Lung (tissue), 12 donors: ENCODE results near the gene RFX8. TPM values are rescaled to one million over a fixed set of nuclear protein-coding genes. Genes with fewer than 3 reads are reported as not detected.

Experiments used
- ATAC-seq: fragments of 200-7000 bp; cut with Tn5 transposase; one replicate; pipeline ENCODE4 v1.9.1; 2020; ENCODE audit warnings: moderate number of reproducible peaks; ENCODE audit not compliant: insufficient read depth, low FRiP score
- DNase-seq, 3 donors: peaks; one replicate each; pipeline ENCODE4 v3.0.0-alpha.2; 2013 to 2017
- H3K27ac ChIP-seq, 2 donors: one replicate each; pipeline ENCODE4 v1.5.1; 2013; ENCODE audit warnings: mild to moderate bottlenecking in 2 of 2, moderate library complexity in 2 of 2, control low read depth in 1 of 2, inconsistent platforms in 1 of 2, low read depth in 1 of 2, low read length in 1 of 2
- H3K27me3 ChIP-seq, 3 donors: one replicate each; pipeline ENCODE4 v1.5.1; 2013; ENCODE audit warnings: low read length in 2 of 3; ENCODE audit not compliant: control insufficient read depth in 3 of 3, insufficient read depth in 3 of 3
- H3K36me3 ChIP-seq, 4 donors: one replicate each; pipeline ENCODE4 v1.5.1; 2013; ENCODE audit warnings: low read length in 4 of 4, mild to moderate bottlenecking in 1 of 4, moderate library complexity in 1 of 4; ENCODE audit not compliant: control insufficient read depth in 4 of 4, insufficient read depth in 4 of 4
- H3K4me1 ChIP-seq, 5 donors: one replicate each; pipeline ENCODE4 v1.5.1; 2013; ENCODE audit warnings: low read length in 5 of 5, mild to moderate bottlenecking in 2 of 5, moderate library complexity in 1 of 5; ENCODE audit not compliant: control insufficient read depth in 5 of 5, insufficient read depth in 5 of 5
- H3K4me3 ChIP-seq: one replicate; pipeline ENCODE4 v1.5.1; 2013; ENCODE audit warnings: mild to moderate bottlenecking, control low read depth, moderate library complexity
- H3K9ac ChIP-seq, 2 donors: one replicate each; pipeline ENCODE4 v1.5.1; 2013; ENCODE audit warnings: low read length in 2 of 2, control low read depth in 1 of 2; ENCODE audit not compliant: insufficient read depth in 1 of 2
- H3K9me3 ChIP-seq, 4 donors: one replicate each; pipeline ENCODE4 v1.5.1; 2013; ENCODE audit warnings: low read length in 3 of 4, mild to moderate bottlenecking in 1 of 4, moderate library complexity in 1 of 4; ENCODE audit not compliant: control insufficient read depth in 4 of 4, insufficient read depth in 3 of 4
- CTCF ChIP-seq: IDR thresholded peaks from 2 replicates; pipeline ENCODE4 v1.5.1; 2012; ENCODE audit warnings: mild to moderate bottlenecking; ENCODE audit errors: control extremely low read depth, extremely low read depth
- WGBS, 2 donors: extraction: QIAGEN DNeasy Blood & Tissue Kit; methylation state at CpG; one replicate each; pipeline ENCODE4 v1.1.7; 2013; 5-methylcytosine and 5-hydroxymethylcytosine counted together
- polyA plus RNA-seq, 2 donors: library from polyadenylated mRNA; stranded (reverse); fragments of 200-250 nt; gene quantifications; one replicate each; pipeline ENCODE4 v1.2.1, GENCODE V29; 2013
- total RNA-seq, 2 donors: library from RNA; depleted of rRNA in 1 of 2; stranded (reverse); fragments of >200 nt in 1 of 2; gene quantifications; one replicate each; pipeline ENCODE4 v1.2.1, GENCODE V29; 2014 to 2021
- donor health status: control.
- donor health status: control.
- donor health status: Bipolar disorder and iron deficiency.
- donor health status: healthy.
- donor health status: DM: yes; HTN: yes; CAD: no.

The RFX8 gene
- total and polyA plus RNA-seq, 4 donors, result 0.11 to 0.88 (median 0.36) TPM

- H3K4me1 ChIP-seq, result peaks cover 3 to 29% (median 9%) of the 10 kb centered on the region in 5 donors
- 46 to 55% methylated on average over 16 of the region's 16 CpGs for WGBS, 2 donors
- H3K36me3 ChIP-seq, result no peaks in the 10 kb centered on the region
- ATAC-seq, result no peak
- no peak overlapping the region for H3K27ac ChIP-seq
- peaks cover 0 to 5% (median under 1%) of the 10 kb centered on the region in 4 donors for H3K9me3 ChIP-seq
- H3K27me3 ChIP-seq, result no peaks in the 10 kb centered on the region
- peak; percentile 2 for TF ChIP-seq CTCF
- H3K9ac ChIP-seq, result no peak overlapping the region
- no peak overlapping the region for H3K4me3 ChIP-seq
- DNase-seq, result peak; percentile 54 to 79 (median 70)
Measured at GRCh38 chr2:101518578-101519492, 43.9 kb upstream of the RFX8 start.

- Histone ChIP-seq H3K9ac (no peak overlapping the region), H3K27me3 (no peaks in the 10 kb centered on the region), H3K4me1 (peaks cover 3 to 29% (median 9%) of the 10 kb centered on the region in 5 donors), H3K9me3 (peaks cover 0 to 5% (median 1%) of the 10 kb centered on the region in 4 donors), H3K27ac (no peak overlapping the region), H3K4me3 (no peak overlapping the region), H3K36me3 (no peaks in the 10 kb centered on the region)
- ATAC-seq (no peak), DNase-seq (peak in 2 of 3 donors; percentile 33 to 54)
- no peak for TF ChIP-seq CTCF
Measured at GRCh38 chr2:101517758-101518271, 42.9 kb upstream of the RFX8 start.

- peak overlapping the region in 1 of 2 donors; percentile 1 for H3K27ac ChIP-seq
- no peaks in the 10 kb centered on the region for H3K36me3 ChIP-seq
- no peaks in the 10 kb centered on the region for H3K27me3 ChIP-seq
- DNase-seq (no peak), ATAC-seq (peak; percentile 62)
- H3K4me3 ChIP-seq, result no peak overlapping the region
- H3K4me1 ChIP-seq, result peaks cover 3 to 29% (median 9%) of the 10 kb centered on the region in 5 donors
- TF ChIP-seq CTCF, result no peak
- no peak overlapping the region for H3K9ac ChIP-seq
- peaks cover 0 to 5% (median 1%) of the 10 kb centered on the region in 4 donors for H3K9me3 ChIP-seq
- 25 to 38% methylated on average over 8 of the region's 8 CpGs for WGBS, 2 donors
Measured at GRCh38 chr2:101516823-101517690, 42.1 kb upstream of the RFX8 start.
